ENCODE measurements around the gene GALNS.

Gene GALNS

GRCh38 chr16:88876942-88877526 is 20.3 kb upstream of the GALNS start:
- FAIRE-seq: no peak
- DNase-seq (ENCODE audit: low spot score): no peak

GRCh38 chr16:88875703-88876234 is 19.0 kb upstream of the GALNS start:
- DNase-seq (ENCODE audit: low spot score): no peak
- FAIRE-seq: no peak

GRCh38 chr16:88874938-88875599 is 18.3 kb upstream of the GALNS start:
- no peak for DNase-seq (ENCODE audit: low spot score)
- FAIRE-seq: no peak

GRCh38 chr16:88872650-88873331 is 16.0 kb upstream of the GALNS start:
- FAIRE-seq: no peak

GRCh38 chr16:88871730-88872416 is 15.1 kb upstream of the GALNS start:
- no peak for FAIRE-seq
- DNase-seq (ENCODE audit: low spot score): no peak

More at GRCh38 chr16:88872650-88873331, 16.0 kb upstream of the GALNS start:
- DNase-seq (ENCODE audit: low spot score): no peak

- DNase-seq (ENCODE audit: low spot score): no peak
- no peak for FAIRE-seq
Measured at GRCh38 chr16:88871349-88871702, 14.6 kb upstream of the GALNS start.

GRCh38 chr16:88870608-88871348 is 14.0 kb upstream of the GALNS start:
- DNase-seq (ENCODE audit: low spot score): no peak
- no peak for FAIRE-seq

- FAIRE-seq (no peak), DNase-seq (ENCODE audit: low spot score) (no peak)
Measured at GRCh38 chr16:88869673-88869980, 12.9 kb upstream of the GALNS start.

GRCh38 chr16:88868974-88869672 is 12.4 kb upstream of the GALNS start:
- FAIRE-seq: no peak
- no peak for DNase-seq (ENCODE audit: low spot score)

GRCh38 chr16:88867581-88868246 is 11.0 kb upstream of the GALNS start:
- DNase-seq (ENCODE audit: low spot score): no peak
- FAIRE-seq: no peak

GRCh38 chr16:88866151-88866920 is 9.6 kb upstream of the GALNS start, which contains the start of gene PABPN1L:
TSS of gene PABPN1L (minus strand) at chr16:88866660. CDS start at chr16:88866606, 54 bp downstream.
- DNase-seq (ENCODE audit: low spot score) (no peak), FAIRE-seq (no peak)

- FAIRE-seq: no peak
- no peak for DNase-seq (ENCODE audit: low spot score)
Measured at GRCh38 chr16:88865742-88866141, 9.0 kb upstream of the GALNS start.

- FAIRE-seq (no peak), DNase-seq (ENCODE audit: low spot score) (no peak)
Measured at GRCh38 chr16:88865310-88865709, 8.6 kb upstream of the GALNS start.

- DNase-seq (ENCODE audit: low spot score) (no peak), FAIRE-seq (no peak)
Measured at GRCh38 chr16:88864521-88864920, 7.8 kb upstream of the GALNS start.

GRCh38 chr16:88864099-88864498 is 7.4 kb upstream of the GALNS start:
- no peak for DNase-seq (ENCODE audit: low spot score)
- FAIRE-seq: no peak

GRCh38 chr16:88863426-88863825 is 6.7 kb upstream of the GALNS start:
- no peak for DNase-seq (ENCODE audit: low spot score)
- no peak for FAIRE-seq

- no peak for FAIRE-seq
- DNase-seq (ENCODE audit: low spot score): no peak
Measured at GRCh38 chr16:88862968-88863367, 6.2 kb upstream of the GALNS start.

GRCh38 chr16:88861359-88861758 is 4.6 kb upstream of the GALNS start:
- DNase-seq (ENCODE audit: low spot score) (no peak), FAIRE-seq (no peak)

- no peak for DNase-seq (ENCODE audit: low spot score)
- no peak for FAIRE-seq
Measured at GRCh38 chr16:88859381-88860091, 2.8 kb upstream of the GALNS start.

Measured in RCC 7860 (cell line).